ENCODE data around the gene STAG1. TPM values are rescaled to one million over a fixed set of nuclear protein-coding genes. Genes with fewer than 3 reads are reported as not detected.

STAG1 gene
- total RNA-seq, 3 donors from 2014 or later: 46.8 to 57.1 (median 50.4) TPM

GRCh38 chr3:136428167-136428566, 324.0 kb downstream of the STAG1 start:
- H3K4me1 ChIP-seq (ENCODE audit: low read depth): no peaks in the 10 kb centered on the region
- no peak for TF ChIP-seq CTCF (IDR thresholded peaks at IDR 0.05)
- DNase-seq (no peak), ATAC-seq (no peak)
- intact Hi-C loops (cut with DNase I, micrococcal nuclease): no loop called here
- H3K36me3 ChIP-seq (ENCODE audit: low read depth): no peaks in the 10 kb centered on the region
- H3K4me3 ChIP-seq: no peak overlapping the region
- no peaks in the 10 kb centered on the region for H3K9me3 ChIP-seq

GRCh38 chr3:136427236-136427635, 324.9 kb downstream of the STAG1 start:
- intact Hi-C loops (cut with DNase I, micrococcal nuclease): no loop called here
- H3K9me3 ChIP-seq: no peaks in the 10 kb centered on the region
- no peak for DNase-seq
- no peak overlapping the region for H3K4me3 ChIP-seq
- no peak for ATAC-seq
- H3K4me1 ChIP-seq (ENCODE audit: low read depth): no peaks in the 10 kb centered on the region
- no peaks in the 10 kb centered on the region for H3K36me3 ChIP-seq (ENCODE audit: low read depth)
- TF ChIP-seq CTCF (IDR thresholded peaks at IDR 0.05): no peak

- ATAC-seq (no peak), DNase-seq (no peak)
- H3K4me3 ChIP-seq: no peak overlapping the region
- intact Hi-C loops (cut with DNase I, micrococcal nuclease): no loop called here
- H3K4me1 ChIP-seq (ENCODE audit: low read depth): no peaks in the 10 kb centered on the region
- no peak for TF ChIP-seq CTCF (IDR thresholded peaks at IDR 0.05)
- no peaks in the 10 kb centered on the region for H3K36me3 ChIP-seq (ENCODE audit: low read depth)
- no peaks in the 10 kb centered on the region for H3K9me3 ChIP-seq
These were observed 337.7 kb downstream of the STAG1 start for GRCh38 chr3:136414476-136414875.

- no peak for TF ChIP-seq CTCF (IDR thresholded peaks at IDR 0.05)
- H3K4me1 ChIP-seq (ENCODE audit: low read depth): no peaks in the 10 kb centered on the region
- no peak overlapping the region for H3K4me3 ChIP-seq
- ATAC-seq: no peak
- no peak for DNase-seq
- intact Hi-C loops (cut with DNase I, micrococcal nuclease): no loop called here
- H3K36me3 ChIP-seq (ENCODE audit: low read depth): no peaks in the 10 kb centered on the region
- H3K9me3 ChIP-seq: no peaks in the 10 kb centered on the region
These were observed 339.9 kb downstream of the STAG1 start for GRCh38 chr3:136412307-136412706.

- Histone ChIP-seq H3K4me3 (no peak overlapping the region), H3K4me1 (ENCODE audit: low read depth) (no peaks in the 10 kb centered on the region), H3K36me3 (ENCODE audit: low read depth) (no peaks in the 10 kb centered on the region), H3K9me3 (no peaks in the 10 kb centered on the region)
- no peak for DNase-seq
- intact Hi-C loops (cut with DNase I, micrococcal nuclease): no loop called here
- ATAC-seq: no peak
- no peak for TF ChIP-seq CTCF (IDR thresholded peaks at IDR 0.05)
These were observed 342.6 kb downstream of the STAG1 start for GRCh38 chr3:136409549-136409948.

- no peaks in the 10 kb centered on the region for H3K9me3 ChIP-seq
- H3K36me3 ChIP-seq (ENCODE audit: low read depth): no peaks in the 10 kb centered on the region
- TF ChIP-seq CTCF (IDR thresholded peaks at IDR 0.05): no peak
- intact Hi-C loops (cut with DNase I, micrococcal nuclease): no loop called here
- ATAC-seq (no peak), DNase-seq (no peak)
- H3K4me1 ChIP-seq (ENCODE audit: low read depth): no peaks in the 10 kb centered on the region
- no peak overlapping the region for H3K4me3 ChIP-seq
These were observed 348.1 kb downstream of the STAG1 start for GRCh38 chr3:136404056-136404455.
